Effector memory CD4-positive, alpha-beta T cell (primary cell): ENCODE data around the gene ETV1.

Source experiments
- DNase-seq, 3 donors: peaks; one replicate each; pipeline ENCODE4 v3.0.0-alpha.2; 2020
- H3K27ac ChIP-seq: 2 replicates; pipeline ENCODE4 v1.7.0; 2013; ENCODE audit warnings: mild to moderate bottlenecking, low read length, moderate library complexity; ENCODE audit not compliant: insufficient read depth, poor library complexity, severe bottlenecking
- H3K27me3 ChIP-seq: replicated peaks from 2 replicates; pipeline ENCODE4 v1.7.0; 2013; ENCODE audit warnings: mild to moderate bottlenecking, low read length; ENCODE audit not compliant: insufficient read depth, control insufficient read depth, poor library complexity, severe bottlenecking
- H3K36me3 ChIP-seq: 2 replicates; pipeline ENCODE4 v1.7.0; 2013; ENCODE audit warnings: mild to moderate bottlenecking, low read length, moderate library complexity; ENCODE audit not compliant: control insufficient read depth, insufficient read depth
- H3K4me1 ChIP-seq: 2 replicates; pipeline ENCODE4 v1.7.0; 2013; ENCODE audit warnings: low read length, mild to moderate bottlenecking; ENCODE audit not compliant: control insufficient read depth, insufficient read depth, poor library complexity, severe bottlenecking
- H3K4me3 ChIP-seq: 2 replicates; pipeline ENCODE4 v1.7.0; 2013; ENCODE audit warnings: low read length, low read depth, mild to moderate bottlenecking; ENCODE audit not compliant: insufficient read depth, poor library complexity, severe bottlenecking
- H3K9me3 ChIP-seq: 2 replicates; pipeline ENCODE4 v1.7.0; 2013; ENCODE audit warnings: mild to moderate bottlenecking, low read length, moderate library complexity; ENCODE audit not compliant: control insufficient read depth

Gene ETV1

DNA sequence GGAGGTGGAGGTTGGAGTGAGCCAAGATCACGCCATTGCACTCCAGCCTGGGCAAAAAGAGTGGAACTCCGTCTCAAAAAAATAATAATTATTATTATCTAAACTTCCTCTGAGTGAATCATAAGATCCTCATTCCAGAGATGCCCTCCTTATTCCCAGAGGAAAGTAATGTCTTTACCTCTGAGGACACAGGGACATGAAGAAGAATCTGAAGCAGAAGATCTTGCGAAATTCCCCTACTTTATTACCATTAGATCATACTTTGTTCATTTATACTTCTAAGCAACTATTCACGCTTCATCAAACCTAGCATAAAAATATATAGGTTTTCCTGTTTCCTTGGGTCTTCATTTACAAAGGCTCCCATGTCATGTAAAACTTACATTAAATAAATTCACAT, 143.1 kb downstream of the ETV1 start:
- H3K4me3 ChIP-seq: no peak overlapping the region
- H3K9me3 ChIP-seq: no peaks in the 10 kb centered on the region
- no peaks in the 10 kb centered on the region for H3K27me3 ChIP-seq
- H3K4me1 ChIP-seq: peaks cover 3% of the 10 kb centered on the region
- H3K27ac ChIP-seq: no peak overlapping the region
- no peak for DNase-seq
- H3K36me3 ChIP-seq: no peaks in the 10 kb centered on the region

DNA sequence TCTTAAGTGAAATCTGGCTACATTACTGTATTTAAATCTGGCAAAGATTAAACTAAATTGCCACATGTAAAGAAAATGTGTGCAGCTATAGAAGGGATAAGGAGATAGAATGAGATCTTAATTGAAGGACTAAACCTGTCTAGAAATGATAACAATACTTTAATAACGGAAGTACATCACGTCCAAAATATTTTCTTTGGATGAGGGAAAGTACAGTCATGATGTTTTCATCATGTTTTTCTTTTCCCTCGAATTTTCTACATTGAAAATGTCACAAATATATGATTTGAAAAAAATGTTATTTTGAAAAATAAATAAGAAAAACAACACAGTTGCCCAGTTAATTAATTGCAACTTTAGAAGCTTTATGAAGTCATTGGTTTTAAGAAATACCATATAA, 143.9 kb downstream of the ETV1 start:
- no peaks in the 10 kb centered on the region for H3K27me3 ChIP-seq
- no peak overlapping the region for H3K4me3 ChIP-seq
- peaks cover 3% of the 10 kb centered on the region for H3K4me1 ChIP-seq
- DNase-seq: no peak
- no peak overlapping the region for H3K27ac ChIP-seq
- H3K36me3 ChIP-seq: no peaks in the 10 kb centered on the region
- H3K9me3 ChIP-seq: no peaks in the 10 kb centered on the region

DNA sequence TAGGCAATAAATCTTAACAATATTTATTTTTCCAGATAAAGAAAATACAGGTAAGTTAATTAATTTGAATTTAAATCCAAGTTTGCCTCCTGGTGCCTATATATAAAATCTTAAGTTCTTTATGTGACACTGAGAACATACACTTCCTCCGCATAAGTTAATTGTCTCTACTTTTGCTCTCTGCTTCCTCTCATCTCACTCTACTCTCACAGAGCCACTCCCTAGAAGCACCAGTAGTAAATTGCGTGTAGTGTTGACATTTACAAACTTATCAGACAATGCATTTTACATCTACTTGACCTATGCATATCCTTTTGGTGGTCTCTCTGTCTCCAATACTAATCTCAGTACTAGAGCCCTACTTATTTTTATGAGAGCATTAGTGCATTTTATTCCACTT, 144.5 kb downstream of the ETV1 start:
- no peaks in the 10 kb centered on the region for H3K9me3 ChIP-seq
- H3K4me3 ChIP-seq: no peak overlapping the region
- H3K27ac ChIP-seq: no peak overlapping the region
- no peaks in the 10 kb centered on the region for H3K36me3 ChIP-seq
- DNase-seq: no peak
- no peaks in the 10 kb centered on the region for H3K27me3 ChIP-seq
- H3K4me1 ChIP-seq: peaks cover 3% of the 10 kb centered on the region

DNA sequence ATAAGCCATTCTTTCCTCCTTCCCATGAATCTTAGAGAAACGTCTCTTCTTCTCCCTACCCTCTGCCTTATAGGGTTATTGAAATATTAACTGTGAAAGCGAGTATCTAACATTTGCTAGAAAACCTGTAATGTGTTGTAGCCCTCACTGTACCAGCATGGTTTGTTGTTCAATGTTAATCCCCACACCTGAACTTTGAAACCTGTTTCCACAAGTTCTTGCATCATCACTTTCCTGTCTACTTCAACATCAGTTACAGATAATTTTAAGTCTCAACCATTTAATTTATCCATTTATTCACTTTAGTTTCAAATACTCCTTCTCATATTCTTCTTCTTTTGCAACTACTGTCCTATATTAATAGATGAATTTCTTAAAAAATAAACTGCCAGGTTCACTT, 148.2 kb downstream of the ETV1 start:
- Histone ChIP-seq H3K9me3 (no peaks in the 10 kb centered on the region), H3K36me3 (no peaks in the 10 kb centered on the region), H3K27me3 (no peaks in the 10 kb centered on the region), H3K4me3 (no peak overlapping the region), H3K27ac (no peak overlapping the region), H3K4me1 (no peaks in the 10 kb centered on the region)
- no peak for DNase-seq
